K562 (cell line): Measurements from ENCODE around the gene SDHAF3. TPM values are rescaled to one million over a fixed set of nuclear protein-coding genes. Genes with fewer than 3 reads are reported as not detected.

Experiments used
- AFF1 ChIP-seq, 2 experiments: fragments of 450-650 bp; IDR thresholded peaks; 2 replicates each; pipeline ENCODE4 v1.6.1; 2018; ENCODE audit warnings: mild to moderate bottlenecking in 2 of 2, low read depth in 1 of 2; ENCODE audit not compliant: partially characterized antibody in 2 of 2
- DMBX1 ChIP-seq: fragments of 250-450 bp; sonication (Bioruptor Pico); IDR thresholded peaks from 2 replicates; pipeline ENCODE4 v1.8.0; 2022; ENCODE audit warnings: inconsistent platforms, mild to moderate bottlenecking, moderate library complexity, borderline replicate concordance
- E2F4 ChIP-seq: sonication (generic); formaldehyde crosslinking; IDR thresholded peaks from 2 replicates; pipeline ENCODE4 v1.8.0; 2022; ENCODE audit warnings: mild to moderate bottlenecking, low read depth, missing genetic modification reagents
- ILK ChIP-seq: fragments of 450-650 bp; IDR thresholded peaks from 2 replicates; pipeline ENCODE4 v1.6.1; 2016; ENCODE audit warnings: missing genetic modification characterization, low read depth, mild to moderate bottlenecking, missing compliant biosample characterization, moderate library complexity, borderline replicate concordance
- MYC ChIP-seq, 2 experiments: fragments of 250-450 bp in 1 of 2; sonication (Bioruptor Pico) in 1 of 2; IDR thresholded peaks; 2 replicates each; pipeline versions ENCODE4 v1.5.1 to v1.6.1; 2012 to 2021; ENCODE audit warnings: low read depth in 2 of 2, borderline replicate concordance in 1 of 2, improper control_type of control experiment in 1 of 2, low read length in 1 of 2, mild to moderate bottlenecking in 1 of 2, moderate library complexity in 1 of 2
- RBFOX2 ChIP-seq: fragments of 200-400 bp; formaldehyde crosslinking; IDR thresholded peaks from 2 replicates; pipeline ENCODE4 v1.6.1; 2017; ENCODE audit warnings: low read depth, mild to moderate bottlenecking, low read length, moderate library complexity
- RREB1 ChIP-seq: fragments of 250-450 bp; sonication (Bioruptor Pico); IDR thresholded peaks from 2 replicates; pipeline ENCODE4 v1.4.0; 2020
- SMAD3 ChIP-seq: fragments of 450-650 bp; formaldehyde crosslinking; conservative IDR thresholded peaks from 2 replicates; pipeline ENCODE4 v1.4.0; 2020; ENCODE audit warnings: mild to moderate bottlenecking
- YY1 ChIP-seq, 3 experiments: IDR thresholded peaks; 2 replicates each; pipeline ENCODE4 v1.6.1; 2011; ENCODE audit warnings: low read length in 2 of 3, mild to moderate bottlenecking in 2 of 3, moderate library complexity in 2 of 3, borderline replicate concordance in 1 of 3, control low read depth in 1 of 3, low read depth in 1 of 3; ENCODE audit not compliant: insufficient read depth in 3 of 3, insufficient replicate concordance in 2 of 3, control insufficient read depth in 1 of 3, insufficient read length in 1 of 3; ENCODE audit errors: extremely low read depth in 1 of 3
- ZBTB2 ChIP-seq: fragments of 450-650 bp; IDR thresholded peaks from 2 replicates; pipeline ENCODE4 v1.6.1; 2016; ENCODE audit warnings: antibody characterized with exemption
- ZNF253 ChIP-seq: fragments of 250-450 bp; sonication (Bioruptor Pico); conservative IDR thresholded peaks from 2 replicates; pipeline ENCODE4 v1.6.1; 2021; ENCODE audit warnings: mild to moderate bottlenecking
- ZNF347 ChIP-seq: fragments of 450-650 bp; formaldehyde crosslinking; IDR thresholded peaks from 2 replicates; pipeline ENCODE4 v1.4.0; 2020; ENCODE audit warnings: low read depth, mild to moderate bottlenecking, moderate library complexity
- polyA plus RNA-seq, 8 experiments: library from polyadenylated mRNA; depleted of rRNA in 4 of 8; stranded (reverse) in 5 of 8; unstranded in 3 of 8; fragments of >200 nt; fragmentation: Nextera tagmentation in 2 of 8; fragmentation: Illumina TruSeq in 1 of 8; extraction: Ambion mirVana in 2 of 8; extraction: Trizol in 1 of 8; gene quantifications; 2 replicates each; pipeline versions ENCODE4 v1.2.1 to v1.2.3, GENCODE V29; 2011 to 2014; ENCODE audit warnings: inconsistent platforms in 1 of 8, missing spikeins in 1 of 8
- total RNA-seq, 7 experiments: library from RNA; depleted of rRNA in 6 of 7; stranded (reverse); fragments of >200 nt in 6 of 7; fragmentation: Illumina TruSeq in 2 of 7; extraction: Trizol in 2 of 7; gene quantifications; 2 replicates each; pipeline versions ENCODE4 v1.2.1 to v1.2.3, GENCODE V29; 2011 to 2021; ENCODE audit warnings: low replicate concordance in 1 of 7

Gene SDHAF3
- total and polyA plus RNA-seq, 9 of the 15 experiments (the other 6 are each of a cell fraction or from before 2014, with no cell fraction given) = 51.5 to 403 (median 145) TPM

- TF ChIP-seq RREB1 (CRISPR knock-in tag) (no peak), MYC (IDR thresholded peaks at IDR 0.05; ENCODE audit: low read depth, low read length) (no peak), MYC (CRISPR knock-in tag; IDR thresholded peaks at IDR 0.05; ENCODE audit: borderline replicate concordance, low read depth) (no peak), YY1 (IDR thresholded peaks at IDR 0.05; ENCODE audit: borderline replicate concordance in 1 of 3, control insufficient read depth in 1 of 3, extremely low read depth in 1 of 3, insufficient read depth in 3 of 3, insufficient read length in 1 of 3, insufficient replicate concordance in 2 of 3, low read depth in 1 of 3, low read length in 2 of 3) (peak in 2 of 3 experiments; percentile 63 to 90), AFF1 (IDR thresholded peaks at IDR 0.05; ENCODE audit: low read depth in 1 of 2, partially characterized antibody in 2 of 2) (peak in 1 of 2 experiments; percentile 15), SMAD3 (peak; percentile 24; the same call in 1 of the 2 replicates), E2F4 (no peak), ZNF347 (CRISPR knock-in tag) (no peak), ILK (tag) (no peak), ZBTB2 (no peak), ZNF253 (CRISPR knock-in tag) (no peak), RBFOX2 (peak; percentile 69), DMBX1 (no peak)
Observed at GRCh38 chr7:97126483-97127171, 9.1 kb downstream of the SDHAF3 start (continued).
